SK-N-MC (cell line): ENCODE measurements around the gene PDCD11.

Source experiments
- EZH2 ChIP-seq: fragments of 200-600 bp; sonication (generic); IDR thresholded peaks from one replicate; pipeline ENCODE4 v1.6.1; 2017; ENCODE audit warnings: antibody characterized with exemption
- FOXP2 ChIP-seq: optimal IDR thresholded peaks from 2 replicates; pipeline ENCODE3; 2011; ENCODE audit warnings: mild to moderate bottlenecking, moderate library complexity; ENCODE audit not compliant: insufficient read depth; ENCODE audit errors: extremely low read length, control extremely low read depth
- POLR2AphosphoS5 ChIP-seq: IDR thresholded peaks from 2 replicates; pipeline ENCODE4 v1.6.1; 2012; ENCODE audit warnings: mild to moderate bottlenecking, low read depth, low read length, borderline replicate concordance

DNA sequence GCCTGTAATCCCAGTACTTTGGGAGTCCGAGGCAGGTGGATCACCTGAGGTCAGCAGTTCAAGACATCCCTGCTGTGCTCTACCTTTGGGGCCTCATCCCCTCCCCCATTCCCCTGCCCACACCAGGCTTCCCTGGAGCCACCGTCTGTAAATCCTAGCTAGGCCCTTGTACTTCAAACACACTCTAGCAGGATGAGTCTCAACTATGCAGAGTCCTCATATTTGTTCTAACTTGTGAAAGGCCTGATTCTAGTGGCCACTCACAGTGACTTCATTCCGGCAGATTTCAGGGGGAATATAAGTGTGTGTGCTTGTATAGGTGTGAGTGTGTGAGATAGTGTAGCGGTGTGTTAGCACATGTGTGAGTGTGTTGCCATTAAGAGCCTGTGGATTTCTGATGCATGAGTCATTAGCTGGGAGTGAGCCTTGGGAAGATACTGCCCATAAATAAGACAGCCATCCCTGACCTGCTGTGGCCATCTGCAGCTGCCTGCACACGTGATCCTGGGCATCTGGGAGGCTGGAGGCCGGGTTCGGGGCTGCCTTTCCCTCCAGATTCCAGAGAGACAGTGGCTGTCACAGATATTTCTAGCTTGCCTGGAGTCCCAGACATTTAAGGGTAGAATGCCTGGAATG is 95.4 kb downstream of the PDCD11 start:
- TF ChIP-seq POLR2AphosphoS5 = no peak
- TF ChIP-seq EZH2 = no peak
- no peak for TF ChIP-seq FOXP2
